SJSA1 (cell line): Measurements from ENCODE around the gene PCDHGA4. TPM values are rescaled to one million over a fixed set of nuclear protein-coding genes. Genes with fewer than 3 reads are reported as not detected.
A peak's percentile ranks its signal among the peaks of the same experiment; 100 is the strongest.
"Not testable (repeated sequence)": the region's sequence is repeated elsewhere in the genome, so short reads cannot be mapped to it uniquely, and the experiment has no call there.

Source experiments
- DNase-seq, 2 experiments: peaks; one replicate each; pipeline ENCODE4 v3.0.0-alpha.2; 2015 to 2020; ENCODE audit warnings: low spot score in 2 of 2, low read depth in 1 of 2
- H3K27ac ChIP-seq: fragments of 250-450 bp; sonication (Bioruptor Pico); 2 replicates; pipeline ENCODE4 v1.5.1; 2020; ENCODE audit warnings: mild to moderate bottlenecking, moderate library complexity
- H3K27me3 ChIP-seq: fragments of 250-450 bp; sonication (Bioruptor Pico); replicated peaks from 2 replicates; pipeline ENCODE4 v1.5.1; 2020; ENCODE audit warnings: mild to moderate bottlenecking, moderate library complexity
- H3K36me3 ChIP-seq: fragments of 250-450 bp; sonication (Bioruptor Pico); 2 replicates; pipeline ENCODE4 v1.5.1; 2020; ENCODE audit warnings: mild to moderate bottlenecking
- H3K4me1 ChIP-seq: fragments of 250-450 bp; sonication (Bioruptor Pico); replicated peaks from 2 replicates; pipeline ENCODE4 v1.6.1; 2021; ENCODE audit warnings: mild to moderate bottlenecking
- H3K4me3 ChIP-seq: fragments of 250-450 bp; sonication (Bioruptor Pico); 2 replicates; pipeline ENCODE4 v1.5.1; 2020; ENCODE audit warnings: mild to moderate bottlenecking
- H3K9me3 ChIP-seq: fragments of 250-450 bp; sonication (Bioruptor Pico); replicated peaks from 2 replicates; pipeline ENCODE4 v1.5.1; 2020; ENCODE audit warnings: mild to moderate bottlenecking
- total RNA-seq: library from RNA; depleted of rRNA; stranded (reverse); fragments of >200 nt; shearing (Covaris generic); gene quantifications from 2 replicates; pipeline ENCODE4 v1.2.3, GENCODE V29; 2014; rRNA removed

PCDHGA4 gene
- total RNA-seq, result 1.2 and 1.7 TPM in 2 replicates

GRCh38 chr5:141354900-141355469 is at the start of gene PCDHGA4:
PCDHGA4 (plus strand) TSS chr5:141355021; CDS start chr5:141355108, 87 bp downstream.
- H3K36me3 ChIP-seq, result no peaks in the 10 kb centered on the region
- H3K4me1 ChIP-seq, result no peaks in the 10 kb centered on the region
- peaks cover 26% of the 10 kb centered on the region for H3K9me3 ChIP-seq
- no peak within 1 kb of the TSS for H3K27ac ChIP-seq
- H3K27me3 ChIP-seq, result no peaks in the 10 kb centered on the region
- DNase-seq, result no peak
- no peak within 1 kb of the TSS for H3K4me3 ChIP-seq

DNA sequence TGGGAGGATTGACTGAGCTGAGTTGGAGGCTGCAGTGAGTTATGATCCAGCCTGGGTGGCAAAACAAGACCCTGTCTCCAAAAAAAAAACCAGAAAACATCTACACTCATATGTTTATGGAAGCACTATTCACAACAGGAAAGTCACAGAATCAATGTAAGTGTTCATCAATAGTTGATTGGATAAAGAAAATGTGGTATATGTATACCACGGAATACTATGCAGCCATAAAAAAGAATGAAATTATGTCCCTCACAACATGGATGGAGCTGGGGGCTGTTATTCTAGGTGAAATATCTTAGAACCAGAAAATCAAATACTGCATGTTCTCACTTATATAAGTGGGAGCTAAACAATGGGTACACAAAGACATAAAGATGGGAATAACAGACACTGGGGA is 48.2 kb upstream of the PCDHGA4 start:
- no peaks in the 10 kb centered on the region for H3K4me1 ChIP-seq
- no peak for DNase-seq
- no peak overlapping the region for H3K4me3 ChIP-seq
- H3K27me3 ChIP-seq, result no peaks in the 10 kb centered on the region
- H3K27ac ChIP-seq, result no peak overlapping the region
- H3K36me3 ChIP-seq, result no peaks in the 10 kb centered on the region
- H3K9me3 ChIP-seq, result peaks cover 50% of the 10 kb centered on the region

DNA sequence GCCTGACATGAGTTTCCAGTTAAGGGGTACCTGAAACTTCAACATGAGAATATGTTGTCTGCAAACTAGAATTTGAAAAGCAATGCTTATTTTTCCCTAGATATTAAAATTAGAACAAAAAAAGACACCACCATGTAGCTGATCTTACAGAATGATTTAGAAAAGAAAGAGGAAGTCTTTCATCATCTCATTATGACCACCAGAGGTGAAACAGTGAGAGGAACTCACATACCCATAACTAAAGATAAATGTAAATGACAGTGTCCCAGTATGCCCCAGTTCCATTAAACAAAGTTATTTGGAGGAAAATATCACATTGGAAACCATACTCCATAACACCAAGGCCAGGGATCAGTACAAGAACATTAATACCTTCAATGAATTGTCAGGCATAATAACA is 41.1 kb upstream of the PCDHGA4 start:
- peaks cover 60% of the 10 kb centered on the region for H3K36me3 ChIP-seq

DNA sequence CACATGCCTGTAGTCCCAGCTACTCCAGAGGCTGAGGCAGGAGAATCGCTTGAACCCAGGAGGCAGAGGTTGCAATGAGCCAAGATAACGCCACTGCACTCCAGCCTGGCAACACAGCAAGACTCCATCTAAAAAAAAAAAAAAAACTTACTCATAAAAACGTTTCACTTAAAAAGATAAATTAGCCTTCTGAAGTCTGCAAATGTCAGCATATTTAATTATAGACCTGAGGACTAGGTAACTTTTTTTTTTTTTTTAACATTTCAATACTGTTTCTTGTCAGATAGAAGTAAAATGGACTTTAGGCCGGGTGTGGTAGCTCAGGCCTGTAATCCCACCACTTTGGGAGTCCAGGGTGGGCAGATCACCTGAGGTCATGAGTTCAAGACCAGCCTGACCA is 37.9 kb upstream of the PCDHGA4 start:
- Histone ChIP-seq H3K9me3 (peaks cover 36% of the 10 kb centered on the region), H3K36me3 (peaks cover 80% of the 10 kb centered on the region)

More for the DNA sequence above, 41.1 kb upstream of the PCDHGA4 start:
- no peaks in the 10 kb centered on the region for H3K4me1 ChIP-seq
- no peak overlapping the region for H3K4me3 ChIP-seq
- H3K27ac ChIP-seq, result no peak overlapping the region
- peaks cover 36% of the 10 kb centered on the region for H3K9me3 ChIP-seq
- no peak for DNase-seq
- H3K27me3 ChIP-seq, result no peaks in the 10 kb centered on the region

DNA sequence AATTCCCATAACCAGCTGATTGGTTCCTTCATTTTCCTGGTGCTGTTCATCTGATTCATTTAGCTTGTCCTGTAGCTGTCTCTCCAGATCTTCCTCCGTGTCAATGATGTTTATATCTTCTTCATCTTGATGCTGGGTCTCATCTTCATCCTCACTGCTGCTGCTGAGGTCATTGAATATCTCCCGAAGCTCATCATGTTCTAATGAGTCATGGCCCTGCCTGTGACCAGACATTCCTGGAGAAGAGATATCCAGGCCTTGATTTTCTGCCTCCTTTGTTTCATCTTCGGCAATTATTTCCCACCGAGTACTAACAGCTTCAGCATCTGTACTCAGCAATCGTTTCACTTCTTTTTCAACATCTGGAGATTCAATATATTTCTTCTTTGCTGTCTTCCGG is 35.6 kb upstream of the PCDHGA4 start:
- peaks cover 29% of the 10 kb centered on the region for H3K9me3 ChIP-seq
- peak in 1 of 2 experiments; percentile 13 for DNase-seq
- no peaks in the 10 kb centered on the region for H3K4me1 ChIP-seq
- peaks cover 64% of the 10 kb centered on the region for H3K36me3 ChIP-seq
- no peak overlapping the region for H3K27ac ChIP-seq
- no peaks in the 10 kb centered on the region for H3K27me3 ChIP-seq
- peak overlapping the region; percentile 70 for H3K4me3 ChIP-seq

More for the DNA sequence above, 37.9 kb upstream of the PCDHGA4 start:
- not testable (repeated sequence) for H3K4me1 ChIP-seq, H3K27me3 ChIP-seq, H3K27ac ChIP-seq, DNase-seq, H3K4me3 ChIP-seq

GRCh38 chr5:141319699-141320098 is 35.1 kb upstream of the PCDHGA4 start:
- no peaks in the 10 kb centered on the region for H3K27me3 ChIP-seq
- peak overlapping the region; percentile 94 for H3K27ac ChIP-seq
- H3K4me3 ChIP-seq, result peak overlapping the region; percentile 70
- no peaks in the 10 kb centered on the region for H3K4me1 ChIP-seq
- H3K36me3 ChIP-seq, result peaks cover 60% of the 10 kb centered on the region
- no peak for DNase-seq
- H3K9me3 ChIP-seq, result peaks cover 29% of the 10 kb centered on the region

DNA sequence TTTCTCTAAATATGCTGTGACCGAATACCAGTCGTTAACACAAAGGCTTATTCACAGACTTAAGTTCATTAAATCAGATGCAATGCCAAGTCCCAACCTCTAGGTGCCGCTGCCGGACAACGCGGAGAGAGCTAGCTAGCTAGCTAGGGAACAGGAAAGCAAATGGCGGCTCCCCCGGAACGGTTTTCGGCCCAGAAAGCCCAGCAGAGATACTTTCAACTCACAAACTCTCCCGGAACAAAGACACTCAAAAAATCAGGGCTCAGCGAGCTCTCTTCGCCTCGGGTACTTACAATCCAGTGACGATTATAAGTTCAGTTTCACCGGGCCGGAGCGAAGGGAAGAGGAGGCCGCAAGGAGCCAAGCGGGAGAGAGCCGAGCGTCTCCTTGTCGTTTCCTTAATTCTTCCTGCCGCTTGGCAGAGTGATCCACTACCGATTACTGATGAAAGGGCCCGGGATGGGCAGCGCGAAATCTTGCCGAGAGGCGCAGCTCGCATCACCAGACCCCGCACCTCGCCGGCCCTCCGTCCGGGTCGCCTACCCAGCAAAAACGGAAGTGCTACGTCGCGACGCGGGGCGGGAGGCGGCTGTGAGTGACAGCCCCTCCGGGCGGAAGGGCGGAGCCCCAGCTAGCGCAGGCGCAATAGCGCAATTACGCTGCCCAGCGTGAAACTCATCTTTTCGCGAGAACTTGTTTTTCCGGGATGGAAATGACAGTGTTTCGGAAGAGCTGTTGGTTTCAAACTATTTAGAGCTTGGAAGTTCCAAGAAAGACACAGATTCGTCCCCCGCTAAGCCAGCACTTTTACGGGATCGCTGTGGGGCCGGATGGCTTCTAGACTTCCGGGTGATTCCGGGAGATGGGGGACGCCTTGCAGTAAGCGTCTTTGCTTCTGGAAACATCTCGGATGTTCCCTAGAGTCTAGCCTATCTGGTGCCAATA is 34.3 kb upstream of the PCDHGA4 start, which contains the start of gene TAF7:
TAF7 (minus strand) TSS at position 560 of the 945 bp plus-strand sequence. CDS start 740 bp downstream, outside the sequence.
- peaks cover 52% of the 10 kb centered on the region for H3K36me3 ChIP-seq
- no peaks in the 10 kb centered on the region for H3K27me3 ChIP-seq
- H3K4me1 ChIP-seq, result no peaks in the 10 kb centered on the region
- H3K9me3 ChIP-seq, result peaks cover 29% of the 10 kb centered on the region
- peak; percentile 96 to 97 for DNase-seq
- peak within 1 kb of the TSS; percentile 70 for H3K4me3 ChIP-seq
- peak within 1 kb of the TSS; percentile 94 for H3K27ac ChIP-seq

- no peak for DNase-seq
- no peaks in the 10 kb centered on the region for H3K27me3 ChIP-seq
- H3K4me1 ChIP-seq, result 0 out of 2 replicates have a peak, but pooled peaks cover 3% of the 10 kb centered on the region
- H3K9me3 ChIP-seq, result peaks cover 23% of the 10 kb centered on the region
- H3K27ac ChIP-seq, result no peak overlapping the region
- H3K36me3 ChIP-seq, result peaks cover 34% of the 10 kb centered on the region
- no peak overlapping the region for H3K4me3 ChIP-seq
These were observed 32.6 kb upstream of the PCDHGA4 start for GRCh38 chr5:141322261-141322660.

GRCh38 chr5:141326088-141326854 is 28.6 kb upstream of the PCDHGA4 start:
- H3K27me3 ChIP-seq, result no peaks in the 10 kb centered on the region
- H3K27ac ChIP-seq, result 0 out of 2 replicates have a peak overlapping the region, but pooled peaks have one; percentile 5
- H3K4me3 ChIP-seq, result peak overlapping the region; percentile 29
- H3K9me3 ChIP-seq, result peaks cover 2% of the 10 kb centered on the region; the same call in 1 of the 2 replicates
- H3K4me1 ChIP-seq, result 0 out of 2 replicates have a peak, but pooled peaks cover 3% of the 10 kb centered on the region
- no peaks in the 10 kb centered on the region for H3K36me3 ChIP-seq
- peak; percentile 52 to 75 for DNase-seq

GRCh38 chr5:141328231-141328630 is 26.6 kb upstream of the PCDHGA4 start:
- Histone ChIP-seq H3K4me1 (0 out of 2 replicates have a peak, but pooled peaks cover 3% of the 10 kb centered on the region), H3K4me3 (no peak overlapping the region), H3K27ac (no peak overlapping the region), H3K9me3 (peaks cover 10% of the 10 kb centered on the region), H3K27me3 (no peaks in the 10 kb centered on the region), H3K36me3 (no peaks in the 10 kb centered on the region)
- no peak for DNase-seq

GRCh38 chr5:141330299-141331080 is 24.3 kb upstream of the PCDHGA4 start, which contains the start of gene PCDHGA1:
PCDHGA1 (plus strand) TSS chr5:141330514.
- no peak for DNase-seq
- peaks cover 10% of the 10 kb centered on the region for H3K9me3 ChIP-seq
- H3K27ac ChIP-seq, result no peak within 1 kb of the TSS
- H3K36me3 ChIP-seq, result no peaks in the 10 kb centered on the region
- no peaks in the 10 kb centered on the region for H3K27me3 ChIP-seq
- H3K4me1 ChIP-seq, result 0 out of 2 replicates have a peak, but pooled peaks cover 3% of the 10 kb centered on the region
- peak within 1 kb of the TSS; percentile 20 for H3K4me3 ChIP-seq

GRCh38 chr5:141332571-141332970 is 22.2 kb upstream of the PCDHGA4 start:
- not testable (repeated sequence) for H3K36me3 ChIP-seq, H3K27me3 ChIP-seq, H3K4me3 ChIP-seq, H3K27ac ChIP-seq, H3K4me1 ChIP-seq, DNase-seq
- H3K9me3 ChIP-seq, result peaks cover 10% of the 10 kb centered on the region
